IMR-90 (cell line): Measurements from ENCODE around the gene SUSD6. TPM values are rescaled to one million over a fixed set of nuclear protein-coding genes. Genes with fewer than 3 reads are reported as not detected.

ENCODE experiments used
- ATAC-seq: fragments of 200-7000 bp; cut with Tn5 transposase; 2 replicates; pipeline ENCODE4 v1.9.1; 2020; ENCODE audit warnings: low read depth, mild to moderate bottlenecking, moderate library complexity
- BruUV-seq: library from RNA; stranded (reverse); fragments of 400-500 nt; replicated peaks from 2 replicates; lab custom pipeline; 2021; lab: Mats Ljungman, UMichigan
- CTCF ChIA-PET: fragments of 300-600 bp; formaldehyde crosslinking; extraction: SDS; loops from one replicate; lab custom pipeline; 2021; ENCODE audit warnings: antibody characterized with exemption; lab: Yijun Ruan, JAX
- POLR2A ChIA-PET: fragments of 300-600 bp; sonication (Branson Sonifier 250); formaldehyde crosslinking; loops from one replicate; lab custom pipeline; 2022; ENCODE audit warnings: antibody characterized with exemption; ENCODE audit not compliant: unreplicated experiment; lab: Charles Lee
- DNase-seq: peaks from one replicate; pipeline ENCODE4 v3.0.0; 2013
- H2AFZ ChIP-seq: replicated peaks from 2 replicates; pipeline ENCODE3; 2013; ENCODE audit warnings: low read length, mild to moderate bottlenecking; ENCODE audit not compliant: poor library complexity
- H2AK5ac ChIP-seq: 2 replicates; pipeline ENCODE4 v1.6.1; 2013; ENCODE audit warnings: low read depth, low read length, inconsistent platforms
- H2AK9ac ChIP-seq: replicated peaks from 2 replicates; pipeline ENCODE3; 2013; ENCODE audit warnings: mild to moderate bottlenecking, low read depth, low read length, moderate library complexity; ENCODE audit not compliant: poor library complexity
- H2BK120ac ChIP-seq: 2 replicates; pipeline ENCODE4 v1.6.1; 2013; ENCODE audit warnings: low read depth, low read length, inconsistent platforms
- H2BK15ac ChIP-seq: 3 replicates; pipeline ENCODE4 v1.6.1; 2013; ENCODE audit warnings: low read depth, low read length, inconsistent platforms
- H2BK20ac ChIP-seq: 2 replicates; pipeline ENCODE4 v1.6.1; 2013; ENCODE audit warnings: low read depth, mild to moderate bottlenecking, inconsistent platforms, low read length, moderate library complexity
- H2BK5ac ChIP-seq: 2 replicates; pipeline ENCODE4 v1.6.1; 2013; ENCODE audit warnings: mild to moderate bottlenecking, low read depth, low read length, inconsistent platforms; ENCODE audit not compliant: poor library complexity, severe bottlenecking
- H3K14ac ChIP-seq: replicated peaks from 2 replicates; pipeline ENCODE4 v1.6.1; 2013; ENCODE audit warnings: low read depth, low read length, inconsistent platforms
- H3K18ac ChIP-seq: 2 replicates; pipeline ENCODE4 v1.6.1; 2013; ENCODE audit warnings: low read depth, low read length, control low read depth
- H3K23ac ChIP-seq: 2 replicates; pipeline ENCODE4 v1.6.1; 2013; ENCODE audit warnings: low read depth, low read length, inconsistent platforms
- H3K27ac ChIP-seq: 2 replicates; pipeline ENCODE4 v1.5.1; 2013; ENCODE audit warnings: mild to moderate bottlenecking, control low read depth, low read length; ENCODE audit not compliant: insufficient read depth
- H3K27me3 ChIP-seq: 2 replicates; pipeline ENCODE4 v1.6.1; 2013; ENCODE audit warnings: low read length; ENCODE audit not compliant: control insufficient read depth, insufficient read depth
- H3K36me3 ChIP-seq: 2 replicates; pipeline ENCODE4 v1.6.1; 2013; ENCODE audit warnings: low read length, mixed read lengths; ENCODE audit not compliant: control insufficient read depth, insufficient read depth
- H3K4ac ChIP-seq: 2 replicates; pipeline ENCODE4 v1.6.1; 2013; ENCODE audit warnings: low read depth, low read length, inconsistent platforms
- H3K4me1 ChIP-seq: 2 replicates; pipeline ENCODE4 v1.6.1; 2013; ENCODE audit warnings: low read length, mixed read lengths; ENCODE audit not compliant: control insufficient read depth, insufficient read depth
- H3K4me2 ChIP-seq: 2 replicates; pipeline ENCODE4 v1.6.1; 2013; ENCODE audit warnings: low read depth, mild to moderate bottlenecking, control low read depth, low read length, moderate library complexity
- H3K4me3 ChIP-seq: 2 replicates; pipeline ENCODE4 v1.5.1; 2013; ENCODE audit warnings: low read depth, mild to moderate bottlenecking, control low read depth, low read length, moderate library complexity; ENCODE audit not compliant: insufficient read depth
- H3K56ac ChIP-seq: 2 replicates; pipeline ENCODE4 v1.6.1; 2013; ENCODE audit warnings: low read length, inconsistent platforms; ENCODE audit not compliant: insufficient read depth; ENCODE audit errors: extremely low read depth
- H3K79me1 ChIP-seq, 2 experiments: 2 replicates each; pipeline ENCODE4 v1.6.1; 2013; ENCODE audit warnings: low read length in 2 of 2, inconsistent platforms in 1 of 2, low read depth in 1 of 2
- H3K9ac ChIP-seq: 2 replicates; pipeline ENCODE4 v1.6.1; 2013; ENCODE audit warnings: low read depth, low read length, control low read depth
- H3K9me1 ChIP-seq: 2 replicates; pipeline ENCODE4 v1.6.1; 2013; ENCODE audit warnings: low read length, inconsistent platforms; ENCODE audit not compliant: insufficient read depth
- H3K9me3 ChIP-seq: 2 replicates; pipeline ENCODE4 v1.6.1; 2013; ENCODE audit warnings: low read length; ENCODE audit not compliant: control insufficient read depth, insufficient read depth
- H4K20me1 ChIP-seq: 2 replicates; pipeline ENCODE4 v1.6.1; 2013; ENCODE audit warnings: low read length, inconsistent platforms; ENCODE audit not compliant: insufficient read depth
- H4K5ac ChIP-seq: 2 replicates; pipeline ENCODE4 v1.6.1; 2013; ENCODE audit warnings: mild to moderate bottlenecking, low read depth, low read length, control low read depth
- H4K8ac ChIP-seq, 2 experiments: 2 replicates each; pipeline ENCODE4 v1.6.1; 2013; ENCODE audit warnings: low read depth in 2 of 2, low read length in 2 of 2, control low read depth in 1 of 2, inconsistent platforms in 1 of 2
- H4K91ac ChIP-seq: 2 replicates; pipeline ENCODE4 v1.6.1; 2013; ENCODE audit warnings: low read depth, low read length, inconsistent platforms; ENCODE audit not compliant: insufficient read depth
- CHD1 ChIP-seq: IDR thresholded peaks from 2 replicates; pipeline ENCODE4 v1.6.1; 2012; ENCODE audit warnings: low read depth, low read length, improper control_type of control experiment
- MAFK ChIP-seq: IDR thresholded peaks from 2 replicates; pipeline ENCODE4 v1.6.1; 2012; ENCODE audit warnings: low read depth, low read length, improper control_type of control experiment
- MAZ ChIP-seq: IDR thresholded peaks from 2 replicates; pipeline ENCODE4 v1.6.1; 2012; ENCODE audit warnings: low read depth, mild to moderate bottlenecking, low read length, improper control_type of control experiment, moderate library complexity, borderline replicate concordance
- MXI1 ChIP-seq: IDR thresholded peaks from 2 replicates; pipeline ENCODE4 v1.6.1; 2012; ENCODE audit warnings: low read depth, mild to moderate bottlenecking, low read length, moderate library complexity, borderline replicate concordance
- NFE2L2 ChIP-seq: fragments of 150-350 bp; IDR thresholded peaks from 2 replicates; pipeline ENCODE4 v1.6.1; 2016; ENCODE audit warnings: low read depth, mild to moderate bottlenecking, low read length
- POLR2A ChIP-seq: IDR thresholded peaks from 2 replicates; pipeline ENCODE4 v1.6.1; 2012; ENCODE audit warnings: mild to moderate bottlenecking, low read depth, low read length
- RAD21 ChIP-seq: IDR thresholded peaks from 2 replicates; pipeline ENCODE4 v1.6.1; 2012; ENCODE audit warnings: low read length, improper control_type of control experiment
- RCOR1 ChIP-seq: IDR thresholded peaks from 2 replicates; pipeline ENCODE4 v1.6.1; 2012; ENCODE audit warnings: mild to moderate bottlenecking, low read length, improper control_type of control experiment; ENCODE audit not compliant: insufficient replicate concordance
- RFX5 ChIP-seq: IDR thresholded peaks from 2 replicates; pipeline ENCODE4 v1.8.0; 2012; ENCODE audit warnings: low read depth, mild to moderate bottlenecking, low read length, moderate library complexity
- SMC3 ChIP-seq: fragments of 150-350 bp; IDR thresholded peaks from 2 replicates; pipeline ENCODE4 v1.6.1; 2016; ENCODE audit warnings: low read depth, mild to moderate bottlenecking, antibody characterized with exemption, low read length, moderate library complexity
- WGBS, 2 experiments: methylation state at CpG; one replicate each; pipeline versions ENCODE4 v1.1.5 to v1.1.7; 2013; ENCODE audit warnings: missing lambda C conversion rate in 2 of 2; ENCODE audit not compliant: insufficient read length in 1 of 2; ENCODE audit errors: extremely low coverage in 2 of 2; 5-methylcytosine and 5-hydroxymethylcytosine counted together
- dilution Hi-C: fragments of 300-500 bp; cut with HindIII; formaldehyde crosslinking; loops from one replicate; pipeline ENCODE4 v1.14.3; 2018; ENCODE audit warnings: low sequenced_read_pairs; ENCODE audit not compliant: unreplicated experiment
- in situ Hi-C: fragments of 300-500 bp; cut with MboI; formaldehyde crosslinking; loops from 3 replicates; pipeline ENCODE4 v1.14.3; 2019; ENCODE audit warnings: low sequenced_read_pairs, inconsistent platforms, mixed read lengths
- intact Hi-C: fragments of 100-400 bp; cut with micrococcal nuclease; formaldehyde crosslinking; loops from 2 replicates; pipeline ENCODE4 v1.10.0; 2022
- polyA plus RNA-seq, 3 experiments: library from polyadenylated mRNA; depleted of rRNA; stranded (reverse); fragments of >200 nt; gene quantifications; 2 replicates each; pipeline ENCODE4 v1.2.3, GENCODE V29; 2012; ENCODE audit warnings: low replicate concordance in 1 of 3
- total RNA-seq: library from RNA; depleted of rRNA; stranded (reverse); fragments of >200 nt; gene quantifications from 2 replicates; pipeline ENCODE4 v1.2.3, GENCODE V29; 2012
- TF ChIP-seq, protein P1 (sequence below): fragments of 150-350 bp; IDR thresholded peaks from 2 replicates; pipeline ENCODE4 v1.6.1; 2016; ENCODE audit warnings: low read depth, mild to moderate bottlenecking, low read length, moderate library complexity, borderline replicate concordance
- TF ChIP-seq, protein P2 (sequence below): fragments of 150-350 bp; IDR thresholded peaks from 2 replicates; pipeline ENCODE4 v1.6.1; 2017; ENCODE audit warnings: mild to moderate bottlenecking, antibody characterized with exemption, low read length, low read depth
- TF ChIP-seq, protein P3 (sequence below): conservative IDR thresholded peaks from 2 replicates; pipeline ENCODE4 v1.5.1; 2012; ENCODE audit warnings: mild to moderate bottlenecking, low read depth, low read length, improper control_type of control experiment

SUSD6 gene
- total and polyA plus RNA-seq, 2 of the 4 experiments (the other 2 are of a cell fraction): 2.3 to 10.1 TPM

DNA sequence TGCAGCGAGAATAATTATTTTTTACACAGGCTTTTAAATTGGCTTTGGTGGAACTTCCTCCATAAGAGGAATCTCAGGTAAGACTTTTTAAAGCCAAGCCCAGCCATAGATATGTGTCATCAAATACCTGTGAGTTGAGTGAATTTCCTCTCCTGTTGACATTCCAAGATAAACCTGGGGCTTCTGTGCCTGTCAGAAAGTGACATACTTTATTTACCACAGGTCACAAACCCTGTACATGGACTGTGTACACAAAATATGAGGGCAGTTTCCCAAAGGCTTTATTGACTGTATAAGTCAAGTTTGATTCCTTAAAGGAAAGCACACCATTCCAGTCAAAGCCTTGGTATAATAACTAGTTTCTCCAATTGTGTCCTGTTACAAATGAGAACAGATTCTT lies 129.7 kb downstream of the SUSD6 start:
- no peak overlapping the region for H3K27ac ChIP-seq
- ChIA-PET CTCF (no interaction called here), POLR2A (no interaction called here)
- H4K20me1 ChIP-seq: no peaks in the 10 kb centered on the region
- H2AK9ac ChIP-seq: no peak overlapping the region
- in situ Hi-C loops (loop anchor here (25.0 kb wide), 1 partner anchor 479 kb away; the partner anchor contains the start of gene GALNT16), intact Hi-C loops (no loop called here), dilution Hi-C loops (no loop called here)
- no peak overlapping the region for H3K4me3 ChIP-seq
- no peak overlapping the region for H4K5ac ChIP-seq
- no peak overlapping the region for H3K4me2 ChIP-seq
- peaks cover 10% of the 10 kb centered on the region for H3K27me3 ChIP-seq
- H3K9ac ChIP-seq: no peak overlapping the region
- H2BK15ac ChIP-seq: no peak overlapping the region
- H3K4ac ChIP-seq: no peak overlapping the region
- DNase-seq: no peak
- no peak overlapping the region for H4K91ac ChIP-seq
- no peak for ATAC-seq
- H2BK120ac ChIP-seq: no peak overlapping the region
- WGBS, 2 experiments: no CpG with 5 or more reads among the region's 1 CpG
- no peaks in the 10 kb centered on the region for H3K9me3 ChIP-seq
- H3K56ac ChIP-seq: no peak overlapping the region
- TF ChIP-seq MAZ (no peak), MAFK (no peak), RAD21 (no peak), RCOR1 (no peak), RFX5 (no peak), CHD1 (no peak), POLR2A (no peak), NFE2L2 (no peak), MXI1 (no peak), SMC3 (no peak)
- TF ChIP-seq, protein P1, sequence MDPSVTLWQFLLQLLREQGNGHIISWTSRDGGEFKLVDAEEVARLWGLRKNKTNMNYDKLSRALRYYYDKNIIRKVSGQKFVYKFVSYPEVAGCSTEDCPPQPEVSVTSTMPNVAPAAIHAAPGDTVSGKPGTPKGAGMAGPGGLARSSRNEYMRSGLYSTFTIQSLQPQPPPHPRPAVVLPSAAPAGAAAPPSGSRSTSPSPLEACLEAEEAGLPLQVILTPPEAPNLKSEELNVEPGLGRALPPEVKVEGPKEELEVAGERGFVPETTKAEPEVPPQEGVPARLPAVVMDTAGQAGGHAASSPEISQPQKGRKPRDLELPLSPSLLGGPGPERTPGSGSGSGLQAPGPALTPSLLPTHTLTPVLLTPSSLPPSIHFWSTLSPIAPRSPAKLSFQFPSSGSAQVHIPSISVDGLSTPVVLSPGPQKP: no peak
- TF ChIP-seq, protein P2, sequence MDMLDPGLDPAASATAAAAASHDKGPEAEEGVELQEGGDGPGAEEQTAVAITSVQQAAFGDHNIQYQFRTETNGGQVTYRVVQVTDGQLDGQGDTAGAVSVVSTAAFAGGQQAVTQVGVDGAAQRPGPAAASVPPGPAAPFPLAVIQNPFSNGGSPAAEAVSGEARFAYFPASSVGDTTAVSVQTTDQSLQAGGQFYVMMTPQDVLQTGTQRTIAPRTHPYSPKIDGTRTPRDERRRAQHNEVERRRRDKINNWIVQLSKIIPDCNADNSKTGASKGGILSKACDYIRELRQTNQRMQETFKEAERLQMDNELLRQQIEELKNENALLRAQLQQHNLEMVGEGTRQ: no peak
- TF ChIP-seq, protein P3, sequence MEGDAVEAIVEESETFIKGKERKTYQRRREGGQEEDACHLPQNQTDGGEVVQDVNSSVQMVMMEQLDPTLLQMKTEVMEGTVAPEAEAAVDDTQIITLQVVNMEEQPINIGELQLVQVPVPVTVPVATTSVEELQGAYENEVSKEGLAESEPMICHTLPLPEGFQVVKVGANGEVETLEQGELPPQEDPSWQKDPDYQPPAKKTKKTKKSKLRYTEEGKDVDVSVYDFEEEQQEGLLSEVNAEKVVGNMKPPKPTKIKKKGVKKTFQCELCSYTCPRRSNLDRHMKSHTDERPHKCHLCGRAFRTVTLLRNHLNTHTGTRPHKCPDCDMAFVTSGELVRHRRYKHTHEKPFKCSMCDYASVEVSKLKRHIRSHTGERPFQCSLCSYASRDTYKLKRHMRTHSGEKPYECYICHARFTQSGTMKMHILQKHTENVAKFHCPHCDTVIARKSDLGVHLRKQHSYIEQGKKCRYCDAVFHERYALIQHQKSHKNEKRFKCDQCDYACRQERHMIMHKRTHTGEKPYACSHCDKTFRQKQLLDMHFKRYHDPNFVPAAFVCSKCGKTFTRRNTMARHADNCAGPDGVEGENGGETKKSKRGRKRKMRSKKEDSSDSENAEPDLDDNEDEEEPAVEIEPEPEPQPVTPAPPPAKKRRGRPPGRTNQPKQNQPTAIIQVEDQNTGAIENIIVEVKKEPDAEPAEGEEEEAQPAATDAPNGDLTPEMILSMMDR: no peak
- no peak overlapping the region for H2BK5ac ChIP-seq
- no peak overlapping the region for H3K14ac ChIP-seq
- no peak overlapping the region for H2AFZ ChIP-seq
- no peak overlapping the region for H3K18ac ChIP-seq
- no peaks in the 10 kb centered on the region for H3K9me1 ChIP-seq
- no peaks in the 10 kb centered on the region for H3K36me3 ChIP-seq
- H4K8ac ChIP-seq: no peak overlapping the region
- no TSS peak for BruUV-seq
- H3K23ac ChIP-seq: no peak overlapping the region
- no peaks in the 10 kb centered on the region for H3K4me1 ChIP-seq
- no peaks in the 10 kb centered on the region for H3K79me1 ChIP-seq
- no peak overlapping the region for H2AK5ac ChIP-seq
- H2BK20ac ChIP-seq: no peak overlapping the region
